Stimulated activated CD4-positive, alpha-beta T cell treated with anti-CD3 and anti-CD28 coated beads, TNF-alpha, amount 100 ng/mL, for 24 hours (primary cell): Measurements from ENCODE around the gene RAD18.

Experiments
- DNase-seq, 3 experiments: peaks; one replicate each; pipeline ENCODE4 v3.0.0-alpha.2; 2020; ENCODE audit warnings: low read depth in 3 of 3

Gene RAD18

GRCh38 chr3:8964436-8965370, 1.4 kb upstream of the RAD18 start:
- no peak for DNase-seq

GRCh38 chr3:8962226-8962861, 928 bp downstream of the RAD18 start:
- no peak for DNase-seq

DNA sequence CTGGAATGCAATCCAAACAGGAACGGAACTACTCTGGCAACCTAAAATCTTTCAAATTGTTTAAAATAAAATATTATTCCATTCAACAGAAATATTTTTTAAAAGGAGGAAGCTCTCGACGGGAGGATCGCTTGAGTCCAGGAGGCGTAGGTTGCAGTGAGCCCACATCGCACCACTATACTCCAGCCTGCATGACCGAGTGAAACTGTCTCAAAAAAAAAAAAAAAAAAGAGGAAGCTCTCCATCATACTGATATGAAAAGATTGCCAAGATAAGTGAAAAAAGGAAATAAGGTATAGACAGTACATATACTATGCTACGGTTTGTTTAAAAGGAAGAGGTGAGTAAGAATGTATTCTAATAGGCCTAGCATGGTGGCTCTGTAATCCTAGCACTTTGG, 3.6 kb downstream of the RAD18 start:
- no peak for DNase-seq

DNA sequence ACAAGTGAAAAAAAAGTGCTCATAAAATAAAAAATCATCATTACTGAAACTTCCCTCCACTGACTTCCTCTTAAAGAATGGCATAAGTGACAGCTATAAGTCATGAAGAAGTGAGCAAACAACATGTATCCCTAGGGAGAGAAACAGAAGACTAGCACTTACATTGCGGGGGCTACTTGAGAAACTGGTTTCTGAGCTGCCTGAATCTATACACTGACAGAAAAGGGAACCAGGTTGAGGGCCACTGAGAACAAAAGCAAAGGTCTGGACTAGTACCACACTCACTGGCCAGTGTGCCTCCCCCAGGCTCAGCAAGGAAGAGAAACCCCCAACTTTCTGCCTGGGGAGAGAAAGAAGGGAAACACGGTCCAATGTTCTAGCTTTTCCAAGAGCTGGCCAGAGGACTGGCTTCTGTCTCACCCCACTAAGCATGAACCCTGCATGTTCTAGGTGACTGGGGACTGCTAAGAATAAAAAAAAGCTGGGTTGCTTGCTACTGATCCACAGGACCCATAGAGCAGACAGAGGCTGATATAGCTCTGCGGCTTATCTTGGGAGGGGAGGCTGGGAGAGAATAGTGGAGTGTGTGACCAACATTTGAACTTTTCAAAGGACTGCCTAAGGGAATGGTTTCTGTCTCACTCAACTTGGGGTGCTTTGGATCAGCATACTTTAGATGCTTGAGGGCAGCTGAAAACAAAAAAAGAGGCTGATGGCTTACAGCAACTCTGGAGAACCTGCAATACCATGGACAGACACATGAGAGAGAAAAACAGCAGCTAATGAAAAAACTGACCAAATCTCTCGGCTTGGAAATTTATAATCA, 8.1 kb downstream of the RAD18 start:
- DNase-seq, result no peak

GRCh38 chr3:8953313-8953712, 10.0 kb downstream of the RAD18 start:
- DNase-seq, result no peak

DNA sequence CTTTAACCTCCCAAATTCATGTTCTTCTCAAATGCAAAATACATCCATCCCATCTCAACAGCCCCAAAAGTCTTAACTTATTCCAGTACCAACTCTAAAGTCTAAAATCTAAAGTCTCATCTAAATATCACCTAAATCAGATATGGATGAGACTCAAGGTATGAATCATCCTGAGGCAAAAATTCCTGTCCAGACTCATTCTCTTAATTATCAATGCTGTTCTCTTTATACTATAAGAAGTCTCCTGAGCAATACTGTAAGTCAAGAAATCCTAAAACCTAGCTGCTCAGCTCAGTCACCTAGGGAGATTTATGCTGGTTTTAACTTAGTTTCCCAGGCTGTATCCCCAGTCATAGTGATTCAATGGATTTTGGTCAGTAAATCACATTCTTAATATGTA, 11.1 kb downstream of the RAD18 start:
- no peak for DNase-seq

DNA sequence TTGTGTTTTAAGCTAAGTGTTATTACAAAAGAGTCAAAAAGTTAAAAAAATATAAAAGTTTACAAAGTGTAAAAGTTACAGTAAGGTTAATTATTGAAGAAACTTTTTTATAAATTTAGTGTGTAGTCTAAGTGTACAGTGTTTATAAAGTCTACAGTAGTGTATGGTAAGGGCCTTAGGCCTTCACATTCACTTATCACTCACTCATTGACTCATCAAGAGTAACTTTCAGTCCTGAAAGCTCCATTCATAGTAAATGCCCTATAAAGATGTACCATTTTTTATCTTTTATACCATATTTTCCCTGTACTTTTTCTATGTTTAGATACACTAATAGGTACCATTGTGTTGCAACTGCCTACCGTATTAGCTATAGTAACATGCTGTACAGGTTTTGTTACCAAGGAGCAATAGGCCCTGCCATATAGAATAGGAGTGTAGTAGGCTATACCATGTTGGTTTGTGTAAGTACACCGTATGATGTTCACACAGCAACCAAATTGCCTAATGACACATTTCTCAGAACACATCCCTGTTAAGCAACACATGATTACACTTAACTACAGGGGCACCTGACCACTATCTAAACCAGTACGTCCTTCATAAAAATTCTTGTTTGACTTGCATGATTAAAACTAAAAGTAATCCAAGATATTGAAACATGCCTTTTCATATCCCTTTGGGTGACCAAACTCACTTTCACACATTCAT, 17.2 kb downstream of the RAD18 start:
- no peak for DNase-seq

DNA sequence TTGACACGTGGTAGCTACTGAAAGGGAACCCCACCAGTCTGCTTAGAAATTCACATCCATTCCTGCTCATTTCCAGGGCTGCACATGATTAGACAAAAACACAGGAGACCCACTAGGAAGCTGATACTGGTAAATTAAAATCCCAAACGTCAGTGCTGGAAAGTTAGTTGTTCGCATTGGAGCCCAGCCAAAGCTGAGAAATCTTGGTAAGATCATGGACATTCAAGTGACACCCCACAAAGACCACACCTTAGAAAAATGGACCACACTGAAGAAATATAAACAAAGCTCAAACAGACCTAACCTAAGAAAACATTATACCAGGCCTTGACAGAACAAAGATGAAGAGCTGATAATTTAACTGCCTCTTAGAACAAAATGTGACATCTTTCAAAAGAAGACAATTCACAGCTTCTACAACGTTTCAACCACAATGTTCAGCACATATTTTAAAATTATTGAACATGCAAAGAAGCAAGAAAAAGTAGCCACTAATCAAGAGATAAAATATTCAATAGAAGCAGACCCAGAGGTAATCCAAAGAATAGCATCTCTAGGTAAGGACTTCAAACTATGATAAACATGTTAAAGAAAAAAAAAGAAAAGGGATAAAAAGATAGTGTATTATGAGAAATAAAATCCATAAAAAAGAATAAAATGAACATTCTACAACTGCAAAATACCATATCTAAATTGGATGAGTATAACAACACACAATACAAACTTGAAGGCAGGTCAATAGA, 20.4 kb downstream of the RAD18 start:
- DNase-seq, result no peak

DNA sequence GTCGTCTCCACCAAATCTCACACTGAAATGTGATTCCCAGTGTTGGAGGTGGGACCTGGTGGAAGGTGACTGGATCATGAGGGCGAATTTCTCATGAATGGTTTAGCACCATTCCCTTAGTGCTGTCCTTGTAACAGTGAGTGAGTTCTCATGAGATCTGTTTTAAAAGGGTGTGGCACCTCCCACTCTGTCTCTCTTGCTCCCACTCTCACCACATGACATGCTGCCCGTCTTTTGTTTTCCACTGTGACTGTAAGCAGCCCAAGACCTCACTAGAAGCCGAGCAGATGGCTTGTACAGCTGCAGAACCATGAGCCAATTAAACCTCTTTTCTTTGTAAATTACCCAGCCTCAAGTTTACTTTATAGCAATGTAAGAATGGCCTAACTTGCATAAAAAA, 21.2 kb downstream of the RAD18 start:
- DNase-seq, result no peak

DNA sequence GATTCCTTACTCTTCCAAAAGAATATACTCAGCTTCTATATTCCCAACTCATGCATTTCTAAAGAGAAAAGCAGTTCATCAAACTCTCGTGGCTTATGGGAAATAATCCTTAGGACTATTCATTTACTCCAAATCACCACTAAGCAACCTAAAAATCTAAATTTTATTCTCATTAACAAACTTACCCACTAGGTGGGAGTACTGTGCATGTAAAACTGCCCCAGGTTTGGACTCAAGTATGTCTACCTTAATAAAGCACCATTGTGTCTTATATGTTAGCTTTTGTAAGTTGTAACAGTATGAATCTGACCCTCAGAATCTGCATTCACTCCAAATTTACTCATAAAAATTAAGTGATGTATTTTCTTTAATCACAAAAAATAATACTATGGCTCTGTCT, 25.3 kb downstream of the RAD18 start:
- DNase-seq, result no peak

DNA sequence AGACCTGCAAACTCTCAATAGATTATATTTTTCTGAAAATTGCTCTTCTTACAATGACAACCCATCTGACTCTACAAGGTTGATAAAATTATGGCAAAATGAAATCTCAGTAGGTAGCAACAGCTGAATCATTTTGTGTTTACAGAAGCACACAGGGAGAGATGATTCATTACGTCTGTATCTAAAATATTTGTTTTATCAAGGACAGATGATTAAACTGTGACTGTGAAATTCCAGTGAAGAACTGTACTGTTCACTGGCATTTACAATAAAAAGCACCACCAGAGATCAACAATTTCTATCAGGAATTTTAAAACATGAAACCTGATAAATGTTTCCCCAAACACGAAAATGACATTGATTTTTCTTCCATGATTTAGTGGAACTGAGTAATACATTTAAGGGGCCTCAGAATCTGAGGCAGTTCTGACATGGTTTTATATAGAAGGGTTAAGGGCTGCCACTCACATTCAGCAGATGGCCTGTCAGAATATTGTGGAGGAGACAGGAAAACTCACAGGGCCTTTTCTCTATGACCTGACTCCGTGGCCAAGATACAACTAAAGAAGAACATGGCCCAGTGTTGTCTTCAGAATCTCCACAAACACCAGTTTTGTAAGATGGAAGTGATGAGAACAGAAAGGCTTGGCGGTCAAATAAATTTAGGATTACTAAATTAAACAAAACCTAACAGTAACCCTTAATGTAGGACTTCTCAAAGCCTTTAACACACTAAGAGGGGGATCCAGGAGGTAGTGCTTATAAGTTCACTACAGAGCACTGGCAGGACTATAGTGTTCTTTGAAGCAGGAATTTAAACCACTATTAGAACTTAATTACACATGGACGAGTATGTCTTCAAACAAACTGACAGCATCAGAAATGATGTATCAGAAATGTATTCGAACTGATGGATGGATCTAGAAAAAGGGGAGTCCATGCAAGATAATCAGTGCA, 25.9 kb downstream of the RAD18 start:
- DNase-seq, result no peak

DNA sequence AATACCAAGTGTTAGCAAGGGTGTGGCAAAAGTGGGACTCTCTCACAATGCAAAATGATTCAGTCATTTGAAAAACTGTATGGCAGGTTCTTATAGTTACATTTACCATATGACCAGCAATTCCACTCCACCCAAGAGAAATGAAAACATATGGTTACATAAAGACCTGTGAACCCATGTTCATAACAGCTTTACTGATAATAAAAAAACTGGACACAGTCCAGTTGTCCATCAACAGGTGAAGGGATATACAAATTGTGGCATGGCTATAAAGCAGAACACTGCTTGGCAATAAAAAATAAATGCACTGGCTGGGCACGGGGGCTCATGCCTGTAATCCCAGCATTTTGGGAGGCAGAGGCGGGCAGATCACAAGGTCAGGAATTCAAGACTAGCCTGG, 30.8 kb downstream of the RAD18 start:
- DNase-seq, result no peak

GRCh38 chr3:8931342-8931741, 31.9 kb downstream of the RAD18 start:
- no peak for DNase-seq

GRCh38 chr3:8929860-8930259, 33.4 kb downstream of the RAD18 start:
- no peak for DNase-seq

DNA sequence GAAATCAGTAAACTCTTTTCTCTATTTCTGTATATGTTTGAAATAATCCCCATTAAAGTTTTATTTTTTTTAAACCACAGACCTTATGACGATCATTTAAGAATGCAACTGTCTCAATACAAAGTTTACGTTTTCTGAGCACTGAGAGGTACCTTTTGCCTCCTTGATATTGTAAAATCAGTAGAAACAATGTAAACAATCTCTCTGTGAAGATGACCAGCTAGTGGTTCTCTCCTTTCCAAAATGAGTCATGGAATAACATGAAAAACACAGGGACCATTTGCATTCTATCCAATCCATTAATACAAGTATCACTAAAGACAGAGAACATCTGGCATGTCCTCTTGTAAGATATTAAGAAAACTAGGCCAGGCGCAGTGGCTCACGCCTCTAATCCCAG, 48.8 kb downstream of the RAD18 start:
- no peak for DNase-seq

- no peak for DNase-seq
Measured at GRCh38 chr3:8911781-8912180, 51.5 kb downstream of the RAD18 start.

DNA sequence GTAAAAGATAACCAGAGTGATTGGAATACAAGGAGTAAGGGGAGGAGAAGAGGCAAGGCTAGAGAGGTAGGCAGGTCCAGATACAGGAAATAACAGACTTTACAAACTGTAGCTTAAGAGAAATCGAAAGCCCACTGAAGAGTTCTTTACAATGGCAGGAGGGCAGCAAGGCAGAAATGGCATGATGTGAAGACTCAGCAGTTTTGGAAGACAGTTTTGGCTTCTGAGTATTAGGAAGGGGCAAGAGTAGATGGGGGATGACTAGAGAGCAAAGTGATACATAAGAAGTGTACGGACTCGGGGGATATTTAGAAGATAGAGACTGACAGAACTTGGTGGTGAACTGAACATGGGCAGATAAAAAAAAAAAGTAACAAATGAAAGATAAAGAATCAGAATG, 54.1 kb downstream of the RAD18 start:
- no peak for DNase-seq

GRCh38 chr3:8903191-8903590, 60.1 kb downstream of the RAD18 start:
- DNase-seq, result no peak

DNA sequence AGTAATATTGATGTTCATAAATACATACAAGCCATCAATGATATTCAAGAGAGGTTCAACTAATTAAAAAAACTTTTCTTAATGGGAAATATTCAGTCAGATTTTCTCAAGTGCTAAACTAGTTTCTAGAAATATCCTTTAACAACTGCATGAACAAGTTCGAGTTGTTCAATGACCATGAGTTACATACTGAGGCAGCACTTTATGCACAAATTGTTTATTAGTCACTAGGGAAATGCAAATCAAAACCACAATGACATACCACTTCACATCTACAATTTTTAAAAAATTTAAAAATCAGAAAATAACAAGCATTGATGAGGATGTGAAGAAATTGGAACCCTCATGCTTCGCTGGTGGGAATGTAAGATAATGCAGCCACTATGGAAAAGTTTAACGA, 62.4 kb downstream of the RAD18 start:
- DNase-seq, result no peak

GRCh38 chr3:8899876-8900460, 63.3 kb downstream of the RAD18 start:
- DNase-seq, result no peak
